GM19193 (cell line): ENCODE measurements around the gene TFPI.

Source experiments
- POLR2A ChIP-seq: IDR thresholded peaks from 4 replicates; pipeline ENCODE4 v1.6.1; 2011; ENCODE audit not compliant: insufficient read depth, insufficient read length; ENCODE audit errors: extremely low read depth

The TFPI gene

GRCh38 chr2:187493180-187493579 is 61.1 kb downstream of the TFPI start:
- no peak for TF ChIP-seq POLR2A

- no peak for TF ChIP-seq POLR2A
Measured at GRCh38 chr2:187486241-187486640, 68.0 kb downstream of the TFPI start.

DNA sequence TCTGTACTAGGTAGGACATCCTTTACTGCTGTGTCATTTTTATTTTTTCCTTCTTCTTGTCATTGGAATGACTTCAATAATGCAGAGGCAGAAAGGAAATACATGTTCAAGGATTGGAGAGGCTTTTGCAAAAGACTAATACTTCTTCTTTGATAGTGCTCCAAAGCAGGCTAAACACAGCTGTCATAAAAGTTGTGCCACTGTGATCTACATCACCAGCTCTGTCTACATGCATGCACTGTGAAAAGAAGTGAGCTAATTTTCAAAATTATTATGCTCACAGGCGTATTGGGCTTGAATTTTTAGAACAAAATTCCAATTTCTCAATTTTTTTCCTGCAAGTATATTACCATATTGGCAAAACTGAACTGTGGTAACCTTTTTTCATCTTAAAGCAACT is 68.7 kb downstream of the TFPI start:
- no peak for TF ChIP-seq POLR2A

GRCh38 chr2:187483537-187483936 is 70.7 kb downstream of the TFPI start:
- no peak for TF ChIP-seq POLR2A

DNA sequence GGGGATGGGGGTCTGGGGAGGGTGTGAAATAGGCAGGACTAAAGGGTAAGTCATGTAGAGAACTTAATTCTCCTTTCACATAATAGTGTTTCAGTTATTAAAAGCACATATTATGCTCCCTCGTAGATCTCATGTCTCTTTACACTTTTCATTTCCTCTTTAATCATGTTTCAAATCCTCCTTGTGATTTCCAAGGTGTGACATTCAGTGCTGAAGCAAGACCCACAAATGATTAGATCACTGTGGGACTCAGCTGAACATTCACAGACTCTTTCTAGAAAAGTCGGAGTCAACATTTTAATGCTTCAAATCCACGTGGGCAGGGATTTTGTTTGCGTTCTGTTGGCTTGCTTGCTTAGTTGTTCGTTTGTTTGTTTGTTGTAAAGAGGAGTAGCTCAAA is 71.4 kb downstream of the TFPI start:
- TF ChIP-seq POLR2A = no peak

GRCh38 chr2:187481543-187481942 is 72.7 kb downstream of the TFPI start:
- TF ChIP-seq POLR2A = no peak

- no peak for TF ChIP-seq POLR2A
Measured at GRCh38 chr2:187478719-187479118, 75.5 kb downstream of the TFPI start.

DNA sequence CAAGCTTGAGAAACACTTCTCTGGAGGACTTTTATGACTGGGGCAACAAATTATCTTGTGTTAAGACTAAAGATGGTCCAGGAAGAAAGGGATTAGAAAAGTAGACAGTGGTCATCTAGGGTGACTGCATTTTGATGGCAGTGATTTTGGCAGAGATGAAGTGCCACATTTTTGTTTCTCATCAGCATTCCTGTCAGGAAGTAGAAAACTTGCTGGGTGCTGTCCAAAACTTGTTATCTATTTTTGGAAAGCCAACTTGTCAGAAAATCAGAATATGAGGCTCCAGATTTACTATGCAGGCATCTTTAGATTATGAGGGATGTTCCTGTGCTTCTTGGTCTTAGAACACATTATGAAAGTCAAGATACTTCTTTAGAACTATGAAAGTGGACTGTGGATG is 77.2 kb downstream of the TFPI start:
- no peak for TF ChIP-seq POLR2A

DNA sequence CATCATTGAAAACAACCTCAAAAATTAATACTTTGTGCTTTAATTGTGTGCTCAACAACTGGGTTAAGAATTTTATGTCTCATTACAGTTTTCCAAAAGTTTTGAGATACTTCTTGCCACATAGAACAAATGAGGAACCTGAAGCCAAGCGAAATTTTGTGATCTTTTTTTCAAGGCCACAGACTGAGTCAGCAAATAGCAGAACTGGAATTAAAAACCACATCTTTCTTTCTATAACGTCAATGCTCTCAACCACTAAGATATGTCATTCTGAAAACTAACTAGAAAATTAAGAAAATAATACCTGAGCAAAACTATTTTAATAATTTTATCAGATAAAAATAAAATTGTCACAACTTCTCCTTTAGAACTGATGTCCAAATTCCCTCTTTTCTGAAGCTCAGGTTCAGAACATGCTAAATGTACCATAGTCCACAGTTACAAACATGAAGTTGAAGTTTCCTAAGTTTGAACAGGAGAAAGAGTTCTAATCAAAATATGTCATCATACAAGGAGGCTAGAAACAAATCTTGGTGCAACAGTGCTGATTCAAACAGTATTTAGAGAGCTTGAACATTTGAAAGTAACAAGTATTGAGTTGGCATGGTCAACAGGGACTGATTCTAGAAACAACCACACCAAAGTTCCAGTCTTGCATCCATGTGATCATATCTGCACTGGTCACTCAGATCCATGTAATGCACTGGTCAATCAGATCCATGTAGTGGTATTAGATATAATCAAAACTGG is 78.6 kb downstream of the TFPI start:
- TF ChIP-seq POLR2A = no peak

GRCh38 chr2:187470698-187471097 is 83.5 kb downstream of the TFPI start:
- TF ChIP-seq POLR2A = no peak

- TF ChIP-seq POLR2A = no peak
Measured at GRCh38 chr2:187469538-187469937, 84.7 kb downstream of the TFPI start.

DNA sequence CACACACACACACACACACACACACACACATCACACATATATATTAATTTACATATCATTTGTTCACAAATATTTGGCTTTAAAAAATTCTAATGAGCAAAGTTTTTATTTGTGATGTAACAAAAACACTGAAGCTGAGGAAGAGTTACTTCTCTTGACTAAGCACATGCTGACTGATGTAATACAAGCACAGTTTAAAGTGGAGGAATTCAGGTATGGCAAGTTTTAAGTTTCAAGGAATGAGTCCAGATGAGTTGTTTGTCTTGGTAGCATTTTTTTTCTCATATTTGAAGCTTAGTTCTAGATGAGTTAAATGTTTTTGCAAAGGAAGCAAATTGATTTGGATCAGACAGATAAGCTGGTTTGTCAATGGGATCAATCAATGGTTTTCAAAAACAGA is 86.0 kb downstream of the TFPI start:
- TF ChIP-seq POLR2A = no peak

GRCh38 chr2:187466129-187466792 is 88.0 kb downstream of the TFPI start:
- TF ChIP-seq POLR2A = no peak

DNA sequence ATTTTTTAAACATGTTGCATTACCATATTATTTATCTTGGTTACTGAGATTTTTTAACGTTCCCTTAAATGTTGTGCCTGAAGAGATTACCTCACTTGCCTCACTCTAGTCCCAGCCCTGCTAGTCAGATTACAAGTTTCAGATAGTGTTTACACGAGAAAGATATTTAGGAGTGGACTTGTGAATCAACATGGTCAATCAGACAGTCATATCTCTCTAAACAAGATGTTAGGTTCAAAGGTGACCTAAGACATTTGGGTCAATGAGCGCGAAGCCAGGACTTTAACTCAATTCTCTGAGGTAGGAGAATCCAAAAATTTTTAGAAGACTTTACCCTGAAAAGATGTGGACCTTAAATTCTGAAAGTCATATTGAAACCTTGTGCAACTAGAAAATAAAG is 91.4 kb downstream of the TFPI start:
- no peak for TF ChIP-seq POLR2A

GRCh38 chr2:187461294-187462261 is 92.7 kb downstream of the TFPI start:
- no peak for TF ChIP-seq POLR2A
